ENCODE results near the gene TMEM271.

- TF ChIP-seq CTCF (IDR thresholded peaks at IDR 0.05; ENCODE audit: low read depth, low read length) (no peak), EZH2phosphoT487 (IDR thresholded peaks at IDR 0.05; ENCODE audit: low read depth) (no peak)
Measured at GRCh38 chr4:617644-618641, 41.8 kb upstream of the TMEM271 start.

Measured in OCI-LY3 (cell line).